Tibial nerve (tissue), 4 donors: ENCODE results near the gene ZBTB7C.

Source experiments
- CTCF ChIP-seq, 5 experiments: fragments of 200-600 bp in 3 of 5; fragments of 450-650 bp in 2 of 5; sonication (generic) in 3 of 5; IDR thresholded peaks; one replicate each; pipeline ENCODE4 v1.5.1; 2016 to 2019; ENCODE audit warnings: antibody characterized with exemption in 5 of 5, mild to moderate bottlenecking in 3 of 5, moderate library complexity in 2 of 5
- EP300 ChIP-seq, 2 donors: sonication (generic); formaldehyde crosslinking; IDR thresholded peaks; one replicate each; pipeline ENCODE4 v1.6.1; 2017; ENCODE audit warnings: antibody characterized with exemption in 2 of 2, mild to moderate bottlenecking in 1 of 2
- POLR2A ChIP-seq, 2 donors: fragments of 450-650 bp; IDR thresholded peaks; one replicate each; pipeline ENCODE4 v1.6.1; 2017; ENCODE audit warnings: antibody characterized with exemption in 2 of 2, mild to moderate bottlenecking in 2 of 2, moderate library complexity in 2 of 2

DNA sequence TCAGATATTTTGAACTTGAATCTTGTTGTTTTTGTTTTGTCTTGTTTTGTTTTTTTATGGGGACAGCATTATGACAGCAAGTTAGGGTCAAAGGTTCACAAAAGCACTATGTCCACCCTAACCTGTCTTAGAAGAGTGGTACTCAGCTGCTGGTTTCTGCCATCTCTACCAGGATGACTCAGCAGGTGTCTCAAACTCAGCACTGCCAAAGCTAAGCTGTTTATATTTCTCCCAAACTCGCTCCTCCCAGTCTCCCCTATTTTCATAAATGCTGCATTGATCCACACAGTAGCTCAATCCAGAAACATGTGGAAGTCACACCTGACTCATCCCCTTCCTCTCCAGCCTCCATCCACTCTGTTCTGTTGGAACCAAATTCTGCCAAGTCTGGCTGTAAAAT lies 134.9 kb downstream of the ZBTB7C start:
- TF ChIP-seq CTCF (IDR thresholded peaks at IDR 0.05): no peak
- TF ChIP-seq POLR2A (IDR thresholded peaks at IDR 0.05): no peak
- no peak for TF ChIP-seq EP300 (IDR thresholded peaks at IDR 0.05)
